GM12892 (cell line): ENCODE data around the gene TAAR5.
"Not testable (repeated sequence)": the region's sequence is repeated elsewhere in the genome, so short reads cannot be mapped to it uniquely, and the experiment has no call there.

Experiments
- POLR2A ChIP-seq: IDR thresholded peaks from 2 replicates; pipeline ENCODE4 v1.6.1; 2011; ENCODE audit warnings: low read depth, low read length, control low read depth
- POLR2AphosphoS5 ChIP-seq: IDR thresholded peaks from 2 replicates; pipeline ENCODE4 v1.6.1; 2011; ENCODE audit warnings: low read depth, low read length, control low read depth

GRCh38 chr6:132560087-132560486 is 29.5 kb downstream of the TAAR5 start:
- not testable (repeated sequence) for TF ChIP-seq POLR2A, POLR2AphosphoS5
